Measurements from ENCODE around the gene SLC5A2.
"Not testable (repeated sequence)": the region's sequence is repeated elsewhere in the genome, so short reads cannot be mapped to it uniquely, and the experiment has no call there.

SLC5A2 gene

DNA sequence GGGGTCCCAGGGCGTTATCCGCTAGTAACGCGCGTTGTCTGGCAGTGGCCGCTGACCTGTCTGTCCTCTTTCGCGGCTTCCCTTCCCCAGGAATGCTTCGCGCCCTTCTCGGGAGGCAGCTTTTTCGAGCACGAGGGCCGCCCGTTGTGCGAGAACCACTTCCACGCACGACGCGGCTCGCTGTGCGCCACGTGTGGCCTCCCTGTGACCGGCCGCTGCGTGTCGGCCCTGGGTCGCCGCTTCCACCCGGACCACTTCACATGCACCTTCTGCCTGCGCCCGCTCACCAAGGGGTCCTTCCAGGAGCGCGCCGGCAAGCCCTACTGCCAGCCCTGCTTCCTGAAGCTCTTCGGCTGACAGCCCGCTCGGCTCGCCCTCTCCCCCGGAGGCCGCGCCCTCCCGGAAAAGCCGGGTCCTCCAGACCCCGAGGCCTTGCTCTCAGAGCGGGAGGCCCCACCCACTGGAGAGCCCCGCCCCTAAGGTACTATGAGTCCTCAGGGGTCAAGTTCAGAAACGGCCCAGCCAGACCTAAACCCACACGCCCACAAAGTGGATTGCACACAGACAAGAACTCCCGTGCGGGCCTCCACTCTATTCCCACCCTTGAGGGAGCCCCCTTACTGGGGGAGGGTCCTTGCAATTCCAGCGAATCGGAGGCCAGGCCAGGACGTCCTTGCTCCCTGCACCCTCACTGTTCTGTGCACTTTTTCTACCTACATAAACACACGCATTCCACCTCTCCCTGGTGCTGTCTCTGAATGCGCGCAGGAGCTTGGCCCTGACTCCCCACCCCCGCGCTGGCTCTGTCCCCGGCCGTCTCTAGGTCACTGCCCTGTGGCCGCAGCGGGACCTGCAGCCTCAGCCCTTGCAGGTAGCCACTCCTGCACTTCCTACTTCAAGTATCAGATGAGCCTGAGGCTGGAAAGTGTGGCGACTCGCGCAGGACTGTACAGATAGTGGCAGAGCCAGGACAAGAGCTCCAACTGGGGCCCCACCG, 5.4 kb upstream of the SLC5A2 start:
- DNase-seq = no peak

DNA sequence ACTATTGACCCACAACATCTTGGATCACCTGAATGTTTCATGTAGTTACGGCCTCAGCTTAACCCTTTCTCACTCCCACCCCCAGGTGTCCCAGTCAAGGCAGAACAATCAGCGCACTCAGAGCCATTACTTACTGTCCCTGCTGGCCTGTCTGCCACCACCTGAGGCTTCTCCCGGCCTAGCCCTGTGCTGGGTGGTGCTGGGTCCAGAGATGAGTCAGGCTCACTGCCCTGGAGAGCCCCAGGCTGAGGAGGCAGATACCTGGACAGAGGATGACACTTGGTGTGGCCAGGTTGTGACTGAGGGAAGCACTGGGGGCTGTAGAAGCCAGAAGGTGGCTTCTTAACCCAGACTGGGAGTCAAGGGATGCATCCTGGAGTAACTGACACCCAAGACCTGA, 4.0 kb upstream of the SLC5A2 start:
- DNase-seq = no peak

DNA sequence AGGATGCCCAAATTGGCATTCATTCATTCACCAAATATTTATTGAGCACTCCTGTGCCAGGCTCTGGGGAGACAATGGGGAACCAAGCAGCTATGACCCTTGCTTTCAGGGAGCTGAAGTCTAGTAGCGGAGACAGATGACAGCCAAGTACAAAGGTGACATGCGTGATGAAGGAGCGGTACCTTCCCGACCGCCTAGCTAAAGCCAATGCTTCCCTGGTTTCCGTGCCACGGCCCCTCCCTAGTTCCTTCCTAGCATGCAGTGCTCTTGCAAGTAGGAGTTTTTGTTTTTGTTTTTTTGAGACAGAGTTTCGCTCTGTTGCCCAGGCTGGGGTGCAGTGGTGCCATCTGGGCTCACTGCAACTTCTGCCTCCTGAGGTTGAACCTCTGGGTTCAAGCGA, 3.2 kb upstream of the SLC5A2 start:
- no peak for DNase-seq

DNA sequence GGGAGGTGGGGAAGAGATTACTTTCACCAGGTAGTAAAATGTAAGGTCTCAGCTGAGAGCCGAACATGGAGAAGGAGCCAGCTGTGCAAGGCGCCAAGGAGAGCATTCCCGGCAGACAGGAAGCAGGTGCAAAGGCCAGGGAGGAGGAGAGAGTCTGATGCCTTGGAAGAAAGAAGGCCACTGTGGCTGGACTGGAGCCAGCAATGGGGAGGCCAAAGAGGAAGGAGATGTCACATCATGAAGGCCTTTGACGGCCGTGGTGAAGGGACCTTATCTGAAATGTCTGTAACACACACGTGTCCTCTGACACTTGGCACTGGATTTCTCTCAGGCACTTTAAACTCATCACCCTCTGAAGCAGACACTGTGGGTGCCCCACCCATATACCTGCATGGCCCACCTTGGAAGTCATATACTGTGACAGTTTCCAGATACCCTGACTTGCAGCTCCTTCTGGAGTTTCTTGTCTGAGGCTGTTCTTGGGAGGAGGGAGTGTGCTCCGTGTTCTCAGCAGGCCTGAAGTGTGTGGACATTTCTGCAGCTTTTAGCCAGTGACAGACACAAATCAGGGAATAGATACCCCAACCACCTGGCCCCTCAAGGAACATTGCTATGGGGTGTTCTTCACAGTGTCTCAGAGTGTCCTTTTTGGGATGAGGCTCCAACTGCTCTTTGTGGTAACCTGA, 1.9 kb upstream of the SLC5A2 start:
- DNase-seq = no peak

DNA sequence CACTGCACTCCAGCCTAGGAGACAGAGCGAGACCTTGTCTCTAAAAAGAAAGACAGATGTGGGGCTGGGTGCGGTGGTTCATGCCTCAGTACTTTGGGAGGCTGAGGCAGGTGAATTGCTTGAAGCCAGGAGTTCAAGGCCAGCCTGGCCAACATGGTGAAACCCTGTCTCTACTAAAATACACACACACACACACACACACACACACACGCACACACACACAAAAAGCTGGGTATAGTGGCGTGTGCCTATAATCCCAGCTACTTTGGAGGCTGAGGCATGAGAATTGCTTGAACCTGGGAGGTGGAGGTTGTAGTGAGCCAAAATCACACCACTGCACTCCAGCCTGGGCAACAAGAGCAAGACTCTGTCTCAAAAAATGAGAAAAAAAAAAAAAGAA, 1.1 kb downstream of the SLC5A2 start:
- DNase-seq = not testable (repeated sequence)

DNA sequence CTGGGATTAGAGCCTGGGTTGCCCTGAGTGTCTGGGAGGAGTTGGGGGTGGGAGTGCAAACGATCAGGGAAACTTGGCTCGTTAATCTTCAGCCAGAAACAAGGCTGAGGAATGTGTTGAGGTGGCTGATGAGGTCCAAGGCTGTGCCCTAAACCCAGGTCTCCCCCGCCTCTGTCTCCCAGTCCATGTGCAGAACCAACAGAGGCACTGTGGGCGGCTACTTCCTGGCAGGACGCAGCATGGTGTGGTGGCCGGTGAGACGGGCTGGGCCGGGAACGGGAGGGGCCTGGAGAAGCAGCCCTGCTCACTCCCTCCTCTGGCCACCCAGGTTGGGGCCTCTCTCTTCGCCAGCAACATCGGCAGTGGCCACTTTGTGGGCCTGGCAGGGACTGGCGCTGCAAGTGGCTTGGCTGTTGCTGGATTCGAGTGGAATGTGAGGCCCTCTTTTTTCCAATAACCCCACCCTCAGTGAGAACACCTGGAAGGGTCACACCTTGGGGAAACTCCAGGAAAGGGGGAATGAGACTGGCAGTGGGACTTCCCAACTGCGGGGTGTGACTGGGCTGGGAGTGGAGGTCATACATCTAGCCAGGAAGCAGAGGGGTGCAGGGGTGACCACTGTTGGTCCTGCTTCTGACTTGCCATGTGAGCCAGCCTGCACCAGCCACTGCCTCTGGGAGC, 1.7 kb downstream of the SLC5A2 start:
- no peak for DNase-seq

DNA sequence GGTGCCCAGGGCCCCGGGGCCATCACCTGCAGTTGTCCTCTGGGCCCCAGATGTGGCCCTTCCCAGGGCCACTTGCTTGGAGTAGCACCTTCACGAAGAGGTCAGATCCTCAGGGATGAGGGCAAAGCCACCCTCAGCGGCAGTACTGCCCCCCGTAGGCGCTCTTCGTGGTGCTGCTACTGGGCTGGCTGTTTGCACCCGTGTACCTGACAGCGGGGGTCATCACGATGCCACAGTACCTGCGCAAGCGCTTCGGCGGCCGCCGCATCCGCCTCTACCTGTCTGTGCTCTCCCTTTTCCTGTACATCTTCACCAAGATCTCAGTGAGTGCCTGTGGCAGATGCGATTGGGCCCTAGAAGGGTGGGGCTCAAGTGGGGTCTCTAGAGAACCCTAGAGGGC, 2.6 kb downstream of the SLC5A2 start:
- no peak for DNase-seq

DNA sequence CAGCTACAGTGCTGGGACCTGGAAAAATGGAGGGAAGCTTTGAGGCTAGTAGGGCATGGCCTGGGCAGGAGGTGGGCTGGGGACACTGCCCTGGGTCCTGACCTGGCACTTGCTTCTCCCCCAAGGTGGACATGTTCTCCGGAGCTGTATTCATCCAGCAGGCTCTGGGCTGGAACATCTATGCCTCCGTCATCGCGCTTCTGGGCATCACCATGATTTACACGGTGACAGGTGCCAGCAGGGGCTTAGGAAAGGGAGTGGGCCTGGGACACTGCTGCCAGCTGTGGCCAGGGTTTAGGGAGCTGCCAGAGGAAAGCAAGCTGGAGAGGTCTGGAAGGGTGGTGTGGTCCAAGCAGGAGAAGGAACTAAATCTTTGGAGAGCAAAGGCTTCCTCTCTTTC, 3.1 kb downstream of the SLC5A2 start:
- DNase-seq = no peak

DNA sequence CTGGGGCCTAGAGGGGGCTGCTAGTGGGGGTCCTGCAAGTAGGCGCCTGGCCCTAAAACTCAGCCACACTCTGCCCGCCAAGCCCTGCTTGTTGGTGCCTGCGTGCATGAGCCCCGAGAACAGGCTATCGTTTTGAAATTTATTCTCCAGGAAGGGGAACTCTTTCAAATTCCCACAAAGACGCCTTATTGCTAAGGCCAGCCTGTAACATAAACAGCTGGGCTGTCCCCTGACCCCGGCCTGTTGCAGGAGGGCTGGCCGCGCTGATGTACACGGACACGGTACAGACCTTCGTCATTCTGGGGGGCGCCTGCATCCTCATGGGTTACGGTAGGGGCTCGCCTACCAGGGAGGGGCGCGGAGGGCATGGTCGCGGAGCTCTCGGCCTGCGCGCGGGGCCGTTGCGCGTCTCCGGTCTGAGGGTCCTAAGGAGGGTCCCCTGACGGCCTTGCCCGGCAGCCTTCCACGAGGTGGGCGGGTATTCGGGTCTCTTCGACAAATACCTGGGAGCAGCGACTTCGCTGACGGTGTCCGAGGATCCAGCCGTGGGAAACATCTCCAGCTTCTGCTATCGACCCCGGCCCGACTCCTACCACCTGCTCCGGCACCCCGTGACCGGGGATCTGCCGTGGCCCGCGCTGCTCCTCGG, 4.3 kb downstream of the SLC5A2 start:
- no peak for DNase-seq

DNA sequence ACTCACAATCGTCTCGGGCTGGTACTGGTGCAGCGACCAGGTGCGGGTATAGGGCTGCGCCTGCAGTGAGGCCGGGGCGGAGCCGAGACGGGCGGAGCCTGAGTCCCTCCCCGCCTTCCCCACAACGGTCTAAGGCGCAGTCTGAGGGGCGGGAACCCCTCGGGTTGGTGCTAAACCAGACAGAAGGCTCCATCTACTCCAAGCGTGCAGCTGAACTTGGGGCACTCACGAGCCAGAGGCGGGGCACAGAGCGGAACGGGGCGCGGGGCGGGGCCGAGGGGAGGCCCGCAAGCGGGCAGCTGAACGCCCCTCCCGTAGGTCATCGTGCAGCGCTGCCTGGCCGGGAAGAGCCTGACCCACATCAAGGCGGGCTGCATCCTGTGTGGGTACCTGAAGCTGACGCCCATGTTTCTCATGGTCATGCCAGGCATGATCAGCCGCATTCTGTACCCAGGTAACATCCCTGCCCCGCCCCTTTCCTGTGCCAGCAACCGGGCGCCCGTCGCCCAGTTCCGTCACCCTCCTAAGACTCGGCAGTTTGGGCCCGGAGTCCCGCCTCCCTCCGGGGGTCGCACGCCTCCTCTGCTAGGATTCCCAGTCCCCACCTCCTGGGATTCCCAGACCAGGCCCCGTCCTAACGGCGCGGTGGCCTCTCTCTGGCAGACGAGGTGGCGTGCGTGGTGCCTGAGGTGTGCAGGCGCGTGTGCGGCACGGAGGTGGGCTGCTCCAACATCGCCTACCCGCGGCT, 5.0 kb downstream of the SLC5A2 start:
- DNase-seq = peak; percentile 63

DNA sequence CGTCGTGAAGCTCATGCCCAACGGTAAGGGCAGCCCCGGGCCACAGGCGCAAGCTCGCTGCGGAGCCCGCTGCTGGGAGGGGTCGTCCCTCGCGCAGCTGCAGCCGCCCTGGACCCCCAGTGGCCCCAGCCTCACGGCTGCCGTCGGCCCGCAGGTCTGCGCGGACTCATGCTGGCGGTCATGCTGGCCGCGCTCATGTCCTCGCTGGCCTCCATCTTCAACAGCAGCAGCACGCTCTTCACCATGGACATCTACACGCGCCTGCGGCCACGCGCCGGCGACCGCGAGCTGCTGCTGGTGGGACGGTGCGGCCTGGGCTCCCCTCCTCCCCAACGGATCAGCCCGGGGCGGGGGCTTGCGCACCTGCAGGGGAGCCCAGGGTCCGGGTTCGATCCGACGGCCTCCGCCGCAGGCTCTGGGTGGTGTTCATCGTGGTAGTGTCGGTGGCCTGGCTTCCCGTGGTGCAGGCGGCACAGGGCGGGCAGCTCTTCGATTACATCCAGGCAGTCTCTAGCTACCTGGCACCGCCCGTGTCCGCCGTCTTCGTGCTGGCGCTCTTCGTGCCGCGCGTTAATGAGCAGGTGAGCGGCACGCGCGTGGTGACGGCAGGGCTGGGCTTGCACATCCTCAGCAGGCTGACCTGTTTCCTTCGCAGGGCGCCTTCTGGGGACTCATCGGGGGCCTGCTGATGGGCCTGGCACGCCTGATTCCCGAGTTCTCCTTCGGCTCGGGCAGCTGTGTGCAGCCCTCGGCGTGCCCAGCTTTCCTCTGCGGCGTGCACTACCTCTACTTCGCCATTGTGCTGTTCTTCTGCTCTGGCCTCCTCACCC, 5.8 kb downstream of the SLC5A2 start:
- DNase-seq = no peak

DNA sequence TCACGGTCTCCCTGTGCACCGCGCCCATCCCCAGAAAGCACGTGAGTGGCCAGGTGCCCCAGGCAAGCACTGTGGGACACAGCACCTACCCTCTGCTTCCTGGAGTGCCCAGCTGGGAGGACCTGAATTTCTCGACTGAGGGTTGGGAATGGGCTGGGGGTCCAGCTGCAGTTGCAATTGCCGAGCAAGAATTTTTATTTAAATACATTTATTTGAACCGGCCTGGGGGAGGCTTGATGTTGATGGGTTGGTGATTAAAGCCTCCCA, 6.3 kb downstream of the SLC5A2 start:
- no peak for DNase-seq

DNA sequence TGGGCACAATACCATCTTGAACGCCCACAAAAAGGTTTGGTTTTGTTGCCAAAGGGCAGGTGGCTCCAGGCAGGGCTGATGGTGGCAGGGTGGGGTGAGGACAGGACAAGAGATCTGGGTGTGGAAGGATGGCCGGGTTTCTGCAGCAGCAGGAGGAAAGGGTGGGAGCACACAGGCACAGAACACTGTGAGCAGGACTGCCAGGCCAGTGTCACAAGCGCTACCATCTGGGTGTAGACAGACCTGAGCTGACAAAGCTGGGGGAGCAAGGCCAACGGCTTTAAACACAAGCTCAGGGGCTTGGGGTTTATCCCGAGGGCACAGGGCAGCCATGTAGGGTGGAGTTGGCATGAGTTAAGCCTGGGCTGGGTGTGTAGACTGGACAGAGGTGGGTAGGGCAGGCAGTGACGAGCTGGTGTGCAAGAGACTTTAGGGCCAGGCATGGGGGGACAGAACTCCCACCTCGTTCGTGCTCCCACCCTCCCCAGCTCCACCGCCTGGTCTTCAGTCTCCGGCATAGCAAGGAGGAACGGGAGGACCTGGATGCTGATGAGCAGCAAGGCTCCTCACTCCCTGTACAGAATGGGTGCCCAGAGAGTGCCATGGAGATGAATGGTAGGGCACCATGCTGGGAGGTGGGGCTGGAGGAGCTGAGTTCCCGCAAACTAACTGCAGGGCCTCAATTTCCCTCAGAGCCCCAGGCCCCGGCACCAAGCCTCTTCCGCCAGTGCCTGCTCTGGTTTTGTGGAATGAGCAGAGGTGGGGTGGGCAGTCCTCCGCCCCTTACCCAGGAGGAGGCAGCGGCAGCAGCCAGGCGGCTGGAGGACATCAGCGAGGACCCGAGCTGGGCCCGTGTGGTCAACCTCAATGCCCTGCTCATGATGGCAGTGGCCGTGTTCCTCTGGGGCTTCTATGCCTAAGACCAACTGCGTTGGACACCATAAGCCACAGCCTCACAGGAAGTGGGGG, 7.0 kb downstream of the SLC5A2 start:
- DNase-seq = no peak

DNA sequence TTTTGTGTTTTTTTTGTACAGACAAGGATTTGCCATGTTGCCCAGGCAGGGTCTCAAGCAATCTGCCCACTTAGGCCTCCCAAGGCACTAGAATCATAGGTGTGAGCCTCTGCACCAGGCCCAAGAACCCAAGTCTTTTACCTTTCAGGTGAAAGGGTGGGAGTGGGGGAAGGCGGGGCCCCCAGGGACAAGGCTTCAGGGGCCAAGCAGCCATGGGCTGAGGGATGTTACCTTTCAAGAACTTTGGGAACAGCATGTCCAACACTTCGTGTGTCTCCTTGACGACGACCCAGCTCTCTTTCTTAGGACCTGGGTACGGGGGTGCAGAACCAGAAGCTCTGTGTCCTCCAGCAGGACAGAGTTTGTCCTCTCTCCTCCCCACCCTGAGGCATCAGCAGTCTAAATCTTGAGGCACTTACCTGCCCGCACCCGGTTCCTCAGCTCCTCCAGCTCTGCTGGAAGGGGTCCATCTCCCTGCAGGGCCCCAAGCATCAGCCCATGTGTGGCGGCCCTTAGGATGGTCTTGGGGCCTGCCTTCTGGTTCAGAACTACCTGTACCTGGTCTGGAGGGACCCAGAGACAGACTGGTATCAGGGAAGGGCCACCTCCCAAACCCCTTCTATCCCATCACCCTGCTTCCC, 9.0 kb downstream of the SLC5A2 start:
- DNase-seq = no peak

DNA sequence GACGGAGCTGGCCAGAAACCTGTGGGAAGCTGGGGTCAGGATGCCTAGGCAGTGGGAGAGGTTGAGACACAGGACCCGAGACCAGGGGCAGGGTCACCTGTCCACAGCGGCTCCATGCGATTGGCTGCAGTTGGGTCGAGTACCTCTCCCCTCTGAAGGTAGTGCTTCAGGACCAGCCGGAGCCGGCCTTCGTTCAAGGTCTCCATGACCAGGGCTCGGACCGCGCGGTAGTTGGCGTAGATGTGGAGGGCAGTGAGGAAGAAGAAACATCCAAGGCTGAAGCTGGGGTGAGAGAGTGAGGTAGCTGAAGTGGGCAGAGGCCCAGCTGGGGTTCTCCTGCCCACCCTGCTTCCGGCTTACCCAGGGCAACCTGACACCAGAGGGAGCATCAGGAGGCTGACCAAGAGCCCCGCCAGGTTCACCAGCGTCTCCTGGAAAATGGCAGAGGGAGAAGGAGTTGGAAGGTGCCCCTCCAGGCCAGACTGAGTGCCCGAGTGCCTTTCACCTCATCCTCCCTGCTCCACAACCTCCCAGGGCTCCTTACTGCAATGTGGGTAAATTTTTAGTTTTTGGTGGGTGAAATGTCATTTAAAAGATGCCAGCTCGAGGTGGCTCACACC, 10.7 kb downstream of the SLC5A2 start:
- DNase-seq = no peak

DNA sequence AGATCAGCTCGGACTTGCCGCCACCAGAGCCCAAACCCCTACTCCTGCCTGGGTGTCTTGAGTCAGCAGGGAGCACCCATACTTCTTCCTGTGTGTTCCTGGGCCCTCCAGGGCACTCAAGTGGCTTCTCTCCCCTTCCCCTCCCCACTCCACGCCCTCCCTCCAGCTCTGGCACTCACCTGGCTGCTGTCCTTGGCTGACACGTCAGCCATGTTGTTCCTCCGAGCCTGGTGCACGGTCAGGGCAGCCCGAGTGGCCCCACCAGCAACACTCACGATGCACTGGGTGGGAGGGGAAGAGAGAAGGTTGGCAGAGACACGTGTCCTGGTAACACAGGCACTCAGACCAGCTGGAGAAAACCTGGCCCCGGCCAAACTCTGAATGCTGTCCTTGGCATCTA, 13.7 kb downstream of the SLC5A2 start:
- no peak for DNase-seq

DNA sequence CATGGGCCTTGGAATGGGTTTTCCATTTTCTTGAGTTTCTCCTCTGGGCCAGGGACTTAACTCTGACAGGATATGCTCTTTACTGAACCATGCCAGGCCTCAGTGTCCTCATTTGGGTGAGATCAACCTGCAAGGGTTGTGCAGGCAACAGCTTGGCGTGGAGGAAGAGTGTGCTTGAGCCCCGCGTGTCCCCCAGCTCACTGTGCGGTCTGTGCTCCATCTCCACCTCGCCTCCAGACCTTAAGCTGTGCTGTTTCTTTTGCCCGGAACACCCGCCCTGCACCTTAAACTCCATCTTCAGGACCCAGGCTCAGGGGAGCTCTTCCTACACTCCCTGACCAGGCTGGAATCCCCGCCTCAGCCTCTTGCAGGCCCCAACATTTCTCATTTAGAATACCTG, 15.6 kb downstream of the SLC5A2 start:
- DNase-seq = no peak

DNA sequence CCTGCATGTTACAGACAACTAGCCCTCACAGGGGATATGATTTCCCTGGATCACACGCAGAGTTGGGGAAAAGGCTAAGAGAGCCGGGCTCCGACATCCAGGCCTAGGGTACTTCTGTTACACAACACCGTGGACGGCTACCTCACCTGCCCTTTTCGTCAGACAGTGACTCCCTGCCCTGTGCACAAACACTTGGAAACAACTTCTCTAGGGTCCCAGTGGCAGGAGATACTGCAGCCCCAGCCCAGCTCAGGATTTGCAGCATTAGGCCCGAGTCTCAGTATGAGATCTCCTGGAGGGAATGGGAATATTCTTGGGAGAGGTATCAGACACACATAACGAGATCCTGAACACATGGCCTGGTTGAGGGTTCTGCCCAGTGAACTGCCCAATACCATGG, 17.0 kb downstream of the SLC5A2 start:
- DNase-seq = no peak

DNA sequence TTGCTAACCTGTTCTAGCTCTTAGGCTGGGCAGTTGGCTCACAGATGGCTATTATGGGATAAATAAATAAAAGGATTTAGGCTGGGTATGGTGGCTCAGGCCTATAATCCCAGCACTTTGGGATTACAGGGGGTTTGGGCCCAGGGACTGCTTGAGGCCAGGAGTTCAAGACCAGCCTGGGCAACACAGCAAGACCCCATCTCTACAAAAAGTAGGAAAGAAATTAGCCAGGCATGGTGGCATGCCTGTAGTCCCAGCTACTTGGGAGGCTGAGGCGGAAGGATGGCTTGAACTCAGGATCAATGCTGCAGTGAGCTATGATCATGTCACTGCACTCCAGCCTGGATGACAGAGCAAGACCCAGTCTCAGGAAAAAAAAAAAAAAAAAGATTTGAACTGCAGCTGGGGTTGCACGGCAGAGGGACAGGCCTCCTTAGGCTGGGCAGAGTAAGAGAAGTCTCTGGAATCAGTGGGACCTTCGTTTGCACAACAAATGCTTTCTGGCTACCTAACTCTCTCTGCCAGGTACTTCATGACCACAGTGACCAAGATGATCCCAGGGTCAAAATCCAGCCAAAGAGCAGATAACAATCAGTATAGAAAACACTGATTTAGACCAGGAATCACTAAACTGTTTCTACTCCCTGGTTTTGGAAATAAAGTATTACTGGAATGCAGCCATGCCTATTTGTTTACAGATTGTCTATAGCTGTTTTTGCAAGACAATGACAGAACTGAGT, 18.5 kb downstream of the SLC5A2 start:
- no peak for DNase-seq

Data from NCI-H774 (cell line).